A549 (cell line): Measurements from ENCODE around the gene INTS15.

Experiments used
- CEBPB ChIP-seq, 2 experiments: fragments of >200 bp in 1 of 2; sonication (Bioruptor Twin) in 1 of 2; formaldehyde crosslinking in 1 of 2; IDR thresholded peaks; 2 replicates each; pipeline ENCODE4 v1.6.1; 2012 to 2016
- CHD4 ChIP-seq: fragments of 200-600 bp; sonication (generic); IDR thresholded peaks from 2 replicates; pipeline ENCODE4 v1.6.1; 2016; ENCODE audit warnings: antibody characterized with exemption, mild to moderate bottlenecking, borderline replicate concordance
- CTCF ChIP-seq: fragments of >200 bp; sonication (Bioruptor Twin); formaldehyde crosslinking; IDR thresholded peaks from 3 replicates; pipeline ENCODE4 v1.5.1; 2016
- E2F6 ChIP-seq: IDR thresholded peaks from 2 replicates; pipeline ENCODE4 v1.6.1; 2012; ENCODE audit warnings: low read depth, borderline replicate concordance
- EP300 ChIP-seq, 2 experiments: fragments of >200 bp; sonication (Bioruptor Twin); formaldehyde crosslinking; IDR thresholded peaks; 2 replicates in 1 of 2; 3 replicates in 1 of 2; pipeline ENCODE4 v1.6.1; 2016 to 2017
- HDAC2 ChIP-seq: fragments of 200-600 bp; sonication (generic); IDR thresholded peaks from 2 replicates; pipeline ENCODE4 v1.6.1; 2016
- HOXB13 ChIP-seq: fragments of 250-450 bp; sonication (Bioruptor Pico); IDR thresholded peaks from 2 replicates; pipeline ENCODE4 v1.5.0; 2020; ENCODE audit warnings: low read depth, mild to moderate bottlenecking, moderate library complexity
- MAX ChIP-seq: IDR thresholded peaks from 2 replicates; pipeline ENCODE4 v1.6.1; 2012
- POLR2A ChIP-seq: IDR thresholded peaks from 2 replicates; pipeline ENCODE4 v1.6.1; 2012; ENCODE audit warnings: mild to moderate bottlenecking, low read length
- RAD21 ChIP-seq, 2 experiments: fragments of >200 bp in 1 of 2; sonication (Bioruptor Twin) in 1 of 2; formaldehyde crosslinking in 1 of 2; IDR thresholded peaks in 1 of 2; conservative IDR thresholded peaks in 1 of 2; 2 replicates in 1 of 2; 3 replicates in 1 of 2; pipeline ENCODE4 v1.6.1; 2012 to 2018; ENCODE audit warnings: inconsistent platforms in 1 of 2
- RCOR1 ChIP-seq: fragments of 150-350 bp; IDR thresholded peaks from 2 replicates; pipeline ENCODE4 v1.6.1; 2014; ENCODE audit warnings: antibody characterized with exemption, low read length, low read depth
- SMC3 ChIP-seq: fragments of >200 bp; sonication (Bioruptor Twin); formaldehyde crosslinking; IDR thresholded peaks from 3 replicates; pipeline ENCODE4 v1.6.1; 2018; ENCODE audit warnings: inconsistent platforms
- TF ChIP-seq, protein P1 (sequence below): IDR thresholded peaks from 2 replicates; pipeline ENCODE4 v1.6.1; 2012

GRCh38 chr7:6588566-6588965 lies 1.3 kb upstream of the INTS15 start:
- TF ChIP-seq SMC3 (no peak), CTCF (no peak), EP300 (IDR thresholded peaks at IDR 0.05) (no peak), POLR2A (no peak), CHD4 (no peak), MAX (no peak), HOXB13 (CRISPR knock-in tag) (no peak), RAD21 (conservative IDR thresholded peaks at IDR 0.05 in 1 of 2, IDR thresholded peaks at IDR 0.05 in 1 of 2) (no peak), HDAC2 (no peak), RCOR1 (no peak), CEBPB (IDR thresholded peaks at IDR 0.05) (no peak), E2F6 (no peak)
- TF ChIP-seq, protein P1, sequence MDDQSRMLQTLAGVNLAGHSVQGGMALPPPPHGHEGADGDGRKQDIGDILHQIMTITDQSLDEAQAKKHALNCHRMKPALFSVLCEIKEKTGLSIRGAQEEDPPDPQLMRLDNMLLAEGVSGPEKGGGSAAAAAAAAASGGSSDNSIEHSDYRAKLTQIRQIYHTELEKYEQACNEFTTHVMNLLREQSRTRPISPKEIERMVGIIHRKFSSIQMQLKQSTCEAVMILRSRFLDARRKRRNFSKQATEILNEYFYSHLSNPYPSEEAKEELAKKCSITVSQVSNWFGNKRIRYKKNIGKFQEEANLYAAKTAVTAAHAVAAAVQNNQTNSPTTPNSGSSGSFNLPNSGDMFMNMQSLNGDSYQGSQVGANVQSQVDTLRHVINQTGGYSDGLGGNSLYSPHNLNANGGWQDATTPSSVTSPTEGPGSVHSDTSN, result no peak
